GM18873 (cell line): ENCODE measurements around the gene CD164.

ENCODE experiments used
- ATAC-seq: cut with Tn5 transposase; IDR thresholded peaks from one replicate; pipeline ENCODE4 v1.9.1; 2021; ENCODE audit warnings: mild to moderate bottlenecking, moderate library complexity, moderate number of reproducible peaks; ENCODE audit not compliant: unreplicated experiment, low FRiP score

Gene CD164

GRCh38 chr6:109381747-109382575, at the start of gene CD164:
TSS of gene CD164 (minus strand) at chr6:109382467. CDS start at chr6:109382378, 89 bp downstream.
- ATAC-seq, result peak; percentile 37

- no peak for ATAC-seq
Measured at GRCh38 chr6:109429496-109429895, 47.2 kb upstream of the CD164 start.

- no peak for ATAC-seq
Measured at GRCh38 chr6:109428889-109429477, 46.7 kb upstream of the CD164 start.

- no peak for ATAC-seq
Measured at GRCh38 chr6:109424946-109425345, 42.7 kb upstream of the CD164 start.

GRCh38 chr6:109421184-109421583, 38.9 kb upstream of the CD164 start:
- no peak for ATAC-seq

GRCh38 chr6:109420751-109421150, 38.5 kb upstream of the CD164 start:
- no peak for ATAC-seq

- no peak for ATAC-seq
Measured at GRCh38 chr6:109417646-109418045, 35.4 kb upstream of the CD164 start.

- no peak for ATAC-seq
Measured at GRCh38 chr6:109411034-109411433, 28.8 kb upstream of the CD164 start.

GRCh38 chr6:109406196-109406595, 23.9 kb upstream of the CD164 start:
- ATAC-seq, result no peak

- no peak for ATAC-seq
Measured at GRCh38 chr6:109397020-109397419, 14.8 kb upstream of the CD164 start.

GRCh38 chr6:109396046-109396718, 13.9 kb upstream of the CD164 start:
- ATAC-seq, result no peak

- no peak for ATAC-seq
Measured at GRCh38 chr6:109393886-109394281, 11.6 kb upstream of the CD164 start.

GRCh38 chr6:109393157-109393885, 11.1 kb upstream of the CD164 start:
- ATAC-seq, result no peak

- no peak for ATAC-seq
Measured at GRCh38 chr6:109389650-109390274, 7.5 kb upstream of the CD164 start.

- ATAC-seq, result no peak
Measured at GRCh38 chr6:109388265-109388664, 6.0 kb upstream of the CD164 start.

- no peak for ATAC-seq
Measured at GRCh38 chr6:109383438-109383940, 1.2 kb upstream of the CD164 start.

- ATAC-seq, result peak; percentile 70
Measured at GRCh38 chr6:109382576-109383437, 540 bp upstream of the CD164 start.

GRCh38 chr6:109381061-109381746, 1.1 kb downstream of the CD164 start:
- peak; percentile 4 for ATAC-seq

GRCh38 chr6:109379711-109380110, 2.6 kb downstream of the CD164 start:
- ATAC-seq, result no peak
